ENCODE measurements around the gene HACD1. TPM values are rescaled to one million over a fixed set of nuclear protein-coding genes. Genes with fewer than 3 reads are reported as not detected.

HACD1 gene
- total and polyA plus RNA-seq, 2 of the 4 experiments (the other 2 are of a cell fraction) = 10.0 to 24.9 TPM

DNA sequence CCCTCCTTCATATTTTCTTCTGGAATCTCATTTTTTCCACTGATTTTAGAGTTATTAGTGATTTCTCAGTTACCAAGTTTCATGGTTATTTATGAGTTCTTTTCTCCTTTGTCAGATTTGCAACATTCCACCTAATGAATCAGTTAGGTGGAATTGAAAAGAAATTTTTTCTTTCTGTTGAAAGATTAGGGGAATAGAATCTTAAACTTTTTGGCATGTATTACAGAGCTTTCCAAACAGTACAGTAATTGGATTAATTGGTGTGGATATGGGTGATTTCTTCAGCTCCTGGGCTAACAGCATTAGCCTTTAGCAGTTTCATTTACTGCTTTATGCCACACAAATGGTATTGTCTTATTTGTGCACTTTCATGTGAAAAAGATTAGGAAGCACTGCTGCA lies 43.7 kb upstream of the HACD1 start:
- DNase-seq (no peak), ATAC-seq (ENCODE audit: low read depth) (peak; percentile 34; the same call in 1 of the 2 replicates)
- Histone ChIP-seq H3K23ac (ENCODE audit: low read depth, low read length) (peak overlapping the region; percentile 46; the same call in 1 of the 2 replicates), H3K36me3 (ENCODE audit: control insufficient read depth, insufficient read depth, low read length) (peaks cover 7% of the 10 kb centered on the region), H3K27me3 (ENCODE audit: control insufficient read depth, insufficient read depth, low read length) (no peaks in the 10 kb centered on the region), H3K79me1 (ENCODE audit: low read depth in 1 of 2, low read length in 2 of 2) (peaks cover 14 to 54% of the 10 kb centered on the region in 2 experiments), H2BK5ac (ENCODE audit: low read depth, low read length, poor library complexity, severe bottlenecking) (peak overlapping the region; percentile 94), H3K56ac (ENCODE audit: extremely low read depth, insufficient read depth, low read length) (peak overlapping the region; percentile 8; the same call in 1 of the 2 replicates), H3K4me2 (ENCODE audit: low read depth, low read length) (peak overlapping the region; percentile 86), H2BK120ac (ENCODE audit: low read depth, low read length) (peak overlapping the region; percentile 48; the same call in 1 of the 2 replicates), H3K4ac (ENCODE audit: low read depth, low read length) (peak overlapping the region; percentile 11; the same call in 1 of the 2 replicates), H4K5ac (ENCODE audit: low read depth, low read length) (peak overlapping the region; percentile 82), H3K4me1 (ENCODE audit: control insufficient read depth, insufficient read depth, low read length) (peaks cover 3% of the 10 kb centered on the region; the same call in 1 of the 2 replicates), H2AK5ac (ENCODE audit: low read depth, low read length) (no peak overlapping the region), H4K91ac (ENCODE audit: insufficient read depth, low read depth, low read length) (no peak overlapping the region), H2BK20ac (ENCODE audit: low read depth, low read length) (peak overlapping the region; percentile 27; the same call in 1 of the 2 replicates), H3K9me1 (ENCODE audit: insufficient read depth, low read length) (peaks cover 3% of the 10 kb centered on the region; the same call in 1 of the 2 replicates), H3K9me3 (ENCODE audit: control insufficient read depth, insufficient read depth, low read length) (no peaks in the 10 kb centered on the region), H2BK15ac (ENCODE audit: low read depth, low read length) (peak overlapping the region; percentile 16; the same call in 1 of the 3 replicates), H3K4me3 (ENCODE audit: insufficient read depth, low read depth, low read length) (no peak overlapping the region), H2AFZ (replicated peaks; ENCODE audit: low read length, poor library complexity) (no peak overlapping the region), H3K9ac (ENCODE audit: low read depth, low read length) (no peak overlapping the region), H4K8ac (ENCODE audit: low read depth in 2 of 2, low read length in 2 of 2) (peak overlapping the region in 1 of 2 experiments; percentile 57; a peak in 2 of 4 replicates), H4K20me1 (ENCODE audit: insufficient read depth, low read length) (peaks cover 13% of the 10 kb centered on the region; the same call in 1 of the 2 replicates), H3K18ac (ENCODE audit: low read depth, low read length) (peak overlapping the region; percentile 86; the same call in 1 of the 2 replicates), H3K14ac (replicated peaks; ENCODE audit: low read depth, low read length) (0 out of 2 replicates have a peak overlapping the region, but pooled peaks have one; percentile 49), H3K27ac (ENCODE audit: insufficient read depth, low read length) (peak overlapping the region; percentile 27; the same call in 1 of the 2 replicates), H2AK9ac (replicated peaks; ENCODE audit: low read depth, low read length, poor library complexity) (no peak overlapping the region)
- TF ChIP-seq RFX5 (IDR thresholded peaks at IDR 0.05; ENCODE audit: low read depth, low read length) (no peak), USF2 (IDR thresholded peaks at IDR 0.05; ENCODE audit: low read depth, low read length) (no peak), NFE2L2 (IDR thresholded peaks at IDR 0.05; ENCODE audit: low read depth, low read length) (no peak), FOS (IDR thresholded peaks at IDR 0.05; ENCODE audit: low read depth, low read length) (no peak), RCOR1 (IDR thresholded peaks at IDR 0.05; ENCODE audit: insufficient replicate concordance, low read length) (no peak), RAD21 (IDR thresholded peaks at IDR 0.05; ENCODE audit: low read length) (no peak), CTCF (conservative IDR thresholded peaks at IDR 0.05; ENCODE audit: low read depth, low read length) (no peak), ELK1 (IDR thresholded peaks at IDR 0.05; ENCODE audit: borderline replicate concordance, low read depth, low read length) (no peak), BHLHE40 (IDR thresholded peaks at IDR 0.05; ENCODE audit: low read depth, low read length) (no peak), SMC3 (IDR thresholded peaks at IDR 0.05; ENCODE audit: low read depth, low read length) (no peak), MXI1 (IDR thresholded peaks at IDR 0.05; ENCODE audit: borderline replicate concordance, low read depth, low read length) (no peak), CEBPB (IDR thresholded peaks at IDR 0.05; ENCODE audit: low read depth, low read length) (no peak), MAFK (IDR thresholded peaks at IDR 0.05; ENCODE audit: low read depth, low read length) (no peak), MAZ (IDR thresholded peaks at IDR 0.05; ENCODE audit: borderline replicate concordance, low read depth, low read length) (no peak)
- dilution Hi-C loops (cut with HindIII; ENCODE audit: low sequenced_read_pairs, unreplicated experiment) = no loop called here
- BruUV-seq (replicated peaks) = no TSS peak
- in situ Hi-C loops (cut with MboI; ENCODE audit: low sequenced_read_pairs) = no loop called here
- intact Hi-C loops (cut with micrococcal nuclease) = no loop called here
- ChIA-PET CTCF (no interaction called here), POLR2A (ENCODE audit: unreplicated experiment) (no interaction called here)

Data from IMR-90 (cell line).